Hematopoietic multipotent progenitor cell treated with erythropoietin and hydrocortisone succinate and interleukin-3 and kit ligand, for 17 days (in vitro differentiated cells): ENCODE results near the gene TOP3A.
A peak's percentile ranks its signal among the peaks of the same experiment; 100 is the strongest.

Experiments used
- DNase-seq: peaks from one replicate; pipeline ENCODE4 v3.0.0-alpha.2; 2015; ENCODE audit warnings: low spot score

Gene TOP3A

GRCh38 chr17:18230288-18231141, 84.3 kb downstream of the TOP3A start:
- no peak for DNase-seq

- no peak for DNase-seq
Observed at GRCh38 chr17:18229771-18230170, 85.0 kb downstream of the TOP3A start.

GRCh38 chr17:18229254-18229653, 85.5 kb downstream of the TOP3A start:
- DNase-seq: no peak

GRCh38 chr17:18228176-18228682, 86.6 kb downstream of the TOP3A start:
- DNase-seq: no peak

- DNase-seq: no peak
Observed at GRCh38 chr17:18227635-18228034, 87.2 kb downstream of the TOP3A start.

- no peak for DNase-seq
Observed at GRCh38 chr17:18226284-18226945, 88.4 kb downstream of the TOP3A start.

- DNase-seq: peak; percentile 11
Observed at GRCh38 chr17:18225642-18226283, 89.0 kb downstream of the TOP3A start.

GRCh38 chr17:18225121-18225641, 89.6 kb downstream of the TOP3A start, which contains the start of gene LLGL1:
Gene LLGL1 (plus strand): TSS chr17:18225635. CDS start chr17:18225683, 48 bp downstream.
- peak; percentile 83 for DNase-seq

GRCh38 chr17:18224387-18225120, 90.2 kb downstream of the TOP3A start:
- peak; percentile 8 for DNase-seq

GRCh38 chr17:18224053-18224386, 90.8 kb downstream of the TOP3A start:
- no peak for DNase-seq
